ENCODE results near the gene SLC35F6.
"Not testable (repeated sequence)": the region's sequence is repeated elsewhere in the genome, so short reads cannot be mapped to it uniquely, and the experiment has no call there.

The SLC35F6 gene

DNA sequence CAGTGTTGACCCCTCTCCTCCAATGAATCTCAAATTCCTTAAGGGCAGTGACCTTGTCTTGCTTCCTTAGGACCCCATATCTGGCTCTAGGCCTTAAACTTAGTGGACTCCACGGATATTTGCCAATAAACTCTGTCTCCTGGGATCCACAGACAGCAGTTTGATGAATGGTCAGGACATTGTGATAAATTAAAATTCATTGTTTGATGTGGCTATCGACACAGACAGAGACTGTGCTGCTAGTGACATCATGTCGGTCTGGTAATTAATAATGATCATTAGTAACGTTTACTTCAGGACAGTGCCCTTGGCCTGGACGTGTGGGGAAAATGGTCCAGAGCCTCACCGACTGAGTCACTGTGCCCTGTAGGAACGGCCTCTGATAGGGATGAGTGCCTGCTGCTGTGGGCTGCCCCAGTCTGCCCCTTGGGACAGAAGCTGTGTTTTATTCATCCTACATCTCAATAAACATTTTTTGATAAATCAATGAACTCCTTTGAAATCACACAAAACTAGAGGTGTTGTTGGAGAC lies 5.2 kb upstream of the SLC35F6 start:
- no peak for DNase-seq

DNA sequence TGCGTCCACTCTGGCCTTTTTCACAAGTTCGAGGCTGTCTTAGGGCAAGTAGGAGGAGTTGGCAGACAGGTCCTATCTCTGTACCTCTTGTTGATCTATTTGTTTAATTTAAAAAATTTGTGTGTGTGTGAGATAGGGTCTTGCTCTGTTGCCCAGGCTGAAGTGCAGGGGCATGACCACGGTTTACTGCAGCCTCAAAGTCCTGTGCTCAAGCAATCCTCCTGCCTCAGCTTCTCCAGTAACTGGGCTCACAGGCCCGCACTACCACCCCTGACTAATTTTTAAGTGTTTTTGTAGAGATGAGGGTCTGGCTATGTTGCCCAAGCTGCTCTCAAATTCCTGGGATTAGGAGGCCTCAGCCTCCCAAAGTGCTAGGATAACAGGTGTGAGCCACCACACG lies 4.2 kb upstream of the SLC35F6 start:
- DNase-seq, result no peak

DNA sequence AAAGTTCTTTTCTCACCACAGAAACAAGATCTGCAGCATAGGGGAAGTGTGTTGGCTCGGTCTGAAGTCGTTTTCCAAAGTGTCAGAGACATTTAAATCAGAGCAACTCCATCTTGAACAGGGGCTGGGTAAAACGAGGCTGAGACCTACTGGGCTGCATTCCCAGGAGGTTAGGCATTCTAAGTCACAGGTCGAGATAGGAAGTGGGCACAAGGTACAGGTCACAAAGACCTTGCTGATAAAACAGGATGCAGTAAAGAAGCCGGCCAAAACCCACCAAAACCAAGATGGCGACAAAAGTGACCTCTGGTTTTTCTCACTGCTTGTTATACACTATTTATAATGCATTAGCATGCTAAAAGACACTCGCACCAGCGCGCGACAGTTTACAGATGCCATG lies 3.1 kb upstream of the SLC35F6 start:
- DNase-seq, result not testable (repeated sequence)

- DNase-seq, result no peak
Observed at GRCh38 chr2:26763019-26763418, 1.1 kb upstream of the SLC35F6 start.

- no peak for DNase-seq
Observed at GRCh38 chr2:26764906-26765305, 822 bp downstream of the SLC35F6 start.

DNA sequence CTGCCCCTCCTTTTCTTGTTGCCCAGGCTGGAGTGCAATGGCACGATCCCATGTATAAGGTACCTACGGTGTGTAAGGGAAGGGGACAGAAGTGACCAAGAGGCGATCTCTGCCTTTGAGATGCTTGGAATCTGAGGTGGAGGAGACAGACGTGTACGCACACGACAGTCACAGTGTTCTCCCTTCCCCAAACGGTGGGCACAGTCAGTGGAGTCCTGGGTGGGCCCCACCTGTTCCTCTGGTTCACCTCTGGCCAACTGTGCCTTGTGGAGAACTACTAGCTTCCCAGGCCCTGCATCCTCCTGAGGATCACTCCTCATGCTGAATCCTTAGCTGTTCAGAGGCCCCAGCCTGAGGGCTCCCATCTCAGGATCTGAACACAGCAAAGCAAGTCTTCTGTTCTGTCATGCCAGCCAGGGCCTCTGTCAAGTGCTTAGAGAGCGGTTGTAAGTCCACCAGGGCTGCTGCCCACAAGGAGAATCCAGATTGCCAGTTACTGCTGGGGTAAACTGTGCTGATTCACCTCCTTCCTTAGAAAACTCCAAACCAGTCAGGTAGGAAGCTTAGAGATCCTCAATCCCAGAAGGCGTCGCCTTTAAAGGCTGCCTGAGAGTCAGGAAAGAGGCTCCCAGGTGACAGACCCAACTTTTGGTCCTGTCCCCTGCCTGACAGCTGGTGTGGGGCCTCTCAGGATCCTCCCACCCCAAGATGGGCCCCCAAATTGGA lies 1.6 kb downstream of the SLC35F6 start:
- no peak for DNase-seq

- DNase-seq, result no peak
Observed at GRCh38 chr2:26767129-26767528, 3.0 kb downstream of the SLC35F6 start.

DNA sequence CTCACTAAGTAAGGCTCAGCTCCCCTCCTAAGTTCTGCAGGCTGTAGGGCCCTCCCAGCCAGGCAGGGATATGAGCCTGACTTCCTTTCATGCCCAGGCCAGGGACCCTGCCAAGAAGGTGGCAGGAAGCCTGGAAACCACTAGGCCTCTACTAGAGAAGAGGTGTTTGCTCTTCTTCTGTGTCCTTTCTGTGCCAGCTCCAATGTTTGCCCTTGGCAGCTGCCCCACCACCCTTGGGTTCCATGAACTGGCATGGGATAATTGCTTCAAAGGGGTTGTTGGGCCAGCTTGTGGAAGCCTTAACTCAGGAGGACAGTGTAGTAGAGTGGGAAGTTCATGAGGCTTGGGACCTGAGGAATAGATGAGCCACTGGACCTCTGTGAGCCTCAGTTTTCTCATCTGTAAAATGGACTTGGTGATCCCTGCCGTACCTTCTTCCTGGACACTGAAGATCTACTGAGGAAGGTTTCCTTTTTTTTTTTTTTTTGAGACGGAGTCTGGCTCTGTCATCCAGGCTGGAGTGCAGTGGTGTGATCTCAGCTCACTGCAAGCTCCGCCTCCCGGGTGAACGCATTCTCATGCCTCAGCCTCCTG lies 3.9 kb downstream of the SLC35F6 start:
- DNase-seq, result no peak

DNA sequence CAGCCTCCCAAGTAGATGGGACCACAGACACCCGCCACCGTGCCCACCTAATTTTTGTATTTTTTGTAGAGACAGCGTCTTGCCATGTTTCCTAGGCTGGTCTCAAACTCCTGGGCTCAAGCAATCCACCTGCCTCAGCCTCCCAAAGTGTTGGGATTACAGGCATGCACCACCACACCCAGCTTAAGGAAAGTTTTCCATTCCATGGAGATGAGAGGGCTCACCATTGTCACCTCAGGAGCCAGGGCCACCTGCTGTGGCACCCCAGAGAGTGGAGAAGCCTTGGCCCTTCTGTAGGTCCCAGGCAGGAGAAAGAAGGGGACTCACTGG lies 4.6 kb downstream of the SLC35F6 start:
- no peak for DNase-seq

DNA sequence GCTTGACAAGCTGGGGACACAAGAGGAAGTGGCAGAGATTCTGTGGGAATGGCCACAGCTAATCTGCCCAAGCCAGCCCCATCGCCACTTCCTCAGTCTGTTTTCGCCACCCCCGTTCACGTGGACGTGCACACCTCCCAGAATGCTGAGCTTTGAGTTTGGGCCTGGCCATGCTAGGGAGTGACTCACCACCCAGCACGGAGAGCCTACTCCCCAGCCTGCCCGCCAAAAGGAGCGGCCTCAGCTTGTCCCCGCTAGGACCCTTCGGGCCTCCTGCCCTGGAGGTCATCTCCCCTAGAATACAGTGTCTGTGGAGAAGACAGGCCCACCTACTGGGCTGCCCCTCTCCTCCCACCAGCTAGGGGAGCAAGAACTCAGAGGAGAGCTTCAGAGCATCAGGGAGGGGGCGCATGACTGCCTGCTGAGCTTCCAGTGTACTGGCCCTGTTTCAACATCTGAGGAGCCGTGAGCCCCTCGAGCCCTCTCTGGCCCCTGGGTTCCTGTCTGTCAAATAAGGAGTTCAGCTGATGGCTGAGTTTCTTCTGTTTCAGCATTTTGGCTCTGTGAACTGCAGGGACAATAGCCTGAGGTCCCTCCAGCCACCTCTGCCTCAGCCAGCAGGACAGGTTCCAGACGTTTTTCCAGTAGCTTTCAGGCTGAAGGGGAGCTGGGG lies 5.1 kb downstream of the SLC35F6 start:
- DNase-seq, result no peak

GRCh38 chr2:26770986-26771586 lies 7.0 kb downstream of the SLC35F6 start:
- no peak for DNase-seq

GRCh38 chr2:26772064-26773001 lies 8.2 kb downstream of the SLC35F6 start:
- no peak for DNase-seq

DNA sequence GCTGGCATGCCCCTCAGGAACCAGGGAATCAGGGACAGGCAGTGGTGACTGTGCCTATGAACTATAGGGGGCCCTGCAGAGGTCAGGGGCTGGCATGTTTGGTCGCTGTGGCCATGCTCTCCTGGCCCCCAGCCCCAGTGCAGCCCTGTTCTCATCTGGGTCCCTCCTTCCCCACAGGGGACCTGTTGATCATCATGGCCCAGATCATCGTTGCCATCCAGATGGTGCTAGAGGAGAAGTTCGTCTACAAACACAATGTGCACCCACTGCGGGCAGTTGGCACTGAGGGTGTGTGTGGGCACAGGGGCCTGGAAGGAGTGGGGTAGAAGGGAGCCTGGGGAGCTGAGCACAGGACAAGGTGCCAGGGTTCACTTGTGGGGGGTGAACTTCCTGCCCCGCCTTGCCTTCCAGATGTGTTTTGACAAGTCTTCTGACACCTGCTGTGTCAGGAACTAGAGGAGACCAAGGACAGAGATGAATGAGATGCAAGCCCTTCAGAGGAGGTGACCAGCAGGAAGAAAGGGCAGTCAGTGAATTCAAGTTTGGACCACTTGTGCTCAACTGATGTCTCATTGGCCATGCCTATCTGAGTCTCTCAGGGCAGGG lies 12.2 kb downstream of the SLC35F6 start:
- no peak for DNase-seq

- no peak for DNase-seq
Observed at GRCh38 chr2:26778098-26778497, 14.0 kb downstream of the SLC35F6 start.

GRCh38 chr2:26778507-26778906 lies 14.4 kb downstream of the SLC35F6 start:
- DNase-seq, result no peak

GRCh38 chr2:26780203-26780760 lies 16.2 kb downstream of the SLC35F6 start:
- no peak for DNase-seq

DNA sequence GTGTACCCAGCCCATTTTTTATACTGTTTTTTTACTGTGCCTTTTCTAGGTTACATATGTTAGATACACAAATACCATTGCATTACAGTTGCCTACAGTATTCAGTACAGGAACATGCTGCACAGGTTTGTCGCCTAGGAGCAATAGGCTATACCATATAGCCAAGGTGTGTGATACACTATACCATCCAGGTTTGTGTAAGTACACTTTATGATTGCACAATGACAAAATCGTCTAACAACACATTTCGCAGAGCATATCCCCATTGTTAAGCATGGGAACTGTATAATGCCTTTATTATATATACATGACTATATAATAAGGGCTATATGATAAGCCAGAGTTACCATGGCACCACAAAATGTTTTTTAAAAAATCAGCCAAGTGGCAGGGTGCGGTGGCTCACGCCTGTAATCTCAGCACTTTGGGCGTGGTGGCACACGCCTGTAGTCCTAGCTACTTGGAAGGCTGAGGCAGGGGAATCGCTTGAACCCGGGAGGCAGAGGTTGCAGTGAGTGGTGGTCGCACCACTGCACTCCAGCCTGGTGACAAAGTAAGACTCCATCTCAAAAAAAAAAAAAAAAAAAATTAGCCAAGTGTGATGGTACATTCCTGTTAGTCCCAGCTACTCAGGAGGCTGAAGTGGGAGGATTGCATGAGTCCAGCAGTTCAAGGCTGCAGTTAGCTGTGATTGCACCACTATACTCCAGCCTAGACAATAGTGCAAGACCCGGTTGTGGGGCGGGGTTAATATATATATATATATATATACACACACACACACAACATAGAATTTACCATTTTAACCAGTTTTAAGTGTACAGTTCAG lies 19.0 kb downstream of the SLC35F6 start:
- DNase-seq, result no peak

- no peak for DNase-seq
Observed at GRCh38 chr2:26784570-26785234, 20.6 kb downstream of the SLC35F6 start.

GRCh38 chr2:26785431-26786206 lies 21.5 kb downstream of the SLC35F6 start, which contains the start of gene CENPA:
TSS of gene CENPA (plus strand) at chr2:26786056. CDS start at chr2:26786197, 141 bp downstream.
- DNase-seq, result peak; percentile 98

Data from NCI-H1048 (cell line).